Measurements from ENCODE around the gene TMC7.

The TMC7 gene

GRCh38 chr16:19086322-19087199 lies 102.8 kb downstream of the TMC7 start:
- DNase-seq (ENCODE audit: low read depth in 1 of 2, low spot score in 1 of 2), result peak; percentile 63 to 72
- peak overlapping the region; percentile 29 for H3K4me3 ChIP-seq (replicated peaks; ENCODE audit: insufficient read depth, low read length)
- TF ChIP-seq GABPA (IDR thresholded peaks at IDR 0.05; ENCODE audit: low read depth), result no peak
- no peak for TF ChIP-seq POLR2AphosphoS5 (IDR thresholded peaks at IDR 0.05; ENCODE audit: low read depth)
- peak; percentile 80 for TF ChIP-seq CTCF (IDR thresholded peaks at IDR 0.05; ENCODE audit: insufficient read depth, low read length)
- TF ChIP-seq SPI1 (IDR thresholded peaks at IDR 0.05; ENCODE audit: borderline replicate concordance, low read depth), result no peak

GRCh38 chr16:19088341-19088916 lies 104.7 kb downstream of the TMC7 start:
- Histone ChIP-seq H3K27me3 (ENCODE audit: insufficient read depth, poor library complexity, severe bottlenecking) (no peaks in the 10 kb centered on the region), H3K27ac (replicated peaks) (no peak overlapping the region), H3K4me3 (replicated peaks; ENCODE audit: insufficient read depth, low read length) (no peak overlapping the region)
- TF ChIP-seq GABPA (IDR thresholded peaks at IDR 0.05; ENCODE audit: low read depth) (no peak), CTCF (IDR thresholded peaks at IDR 0.05; ENCODE audit: insufficient read depth, low read length) (no peak), SPI1 (IDR thresholded peaks at IDR 0.05; ENCODE audit: borderline replicate concordance, low read depth) (no peak), REST (IDR thresholded peaks at IDR 0.05; ENCODE audit: insufficient replicate concordance, low read depth) (no peak), POLR2AphosphoS5 (IDR thresholded peaks at IDR 0.05; ENCODE audit: low read depth) (no peak)
- no peak for DNase-seq (ENCODE audit: low read depth in 1 of 2, low spot score in 1 of 2)

More at GRCh38 chr16:19086322-19087199, 102.8 kb downstream of the TMC7 start:
- Histone ChIP-seq H3K27me3 (ENCODE audit: insufficient read depth, poor library complexity, severe bottlenecking) (no peaks in the 10 kb centered on the region), H3K27ac (replicated peaks) (no peak overlapping the region)

- no peak overlapping the region for H3K4me3 ChIP-seq (replicated peaks; ENCODE audit: insufficient read depth, low read length)
- DNase-seq (ENCODE audit: low read depth in 1 of 2, low spot score in 1 of 2), result no peak
- no peaks in the 10 kb centered on the region for H3K27me3 ChIP-seq (ENCODE audit: insufficient read depth, poor library complexity, severe bottlenecking)
- TF ChIP-seq CTCF (IDR thresholded peaks at IDR 0.05; ENCODE audit: insufficient read depth, low read length) (no peak), GABPA (IDR thresholded peaks at IDR 0.05; ENCODE audit: low read depth) (no peak), REST (IDR thresholded peaks at IDR 0.05; ENCODE audit: insufficient replicate concordance, low read depth) (no peak), SPI1 (IDR thresholded peaks at IDR 0.05; ENCODE audit: borderline replicate concordance, low read depth) (no peak), POLR2AphosphoS5 (IDR thresholded peaks at IDR 0.05; ENCODE audit: low read depth) (no peak)
- no peak overlapping the region for H3K27ac ChIP-seq (replicated peaks)
Observed at GRCh38 chr16:19089410-19089955, 105.7 kb downstream of the TMC7 start.
